Epithelial cell of proximal tubule (primary cell): ENCODE results near the gene NOL3. TPM values are rescaled to one million over a fixed set of nuclear protein-coding genes. Genes with fewer than 3 reads are reported as not detected.

Source experiments
- DNase-seq: peaks from one replicate; pipeline ENCODE4 v3.0.0-alpha.2; 2011; ENCODE audit warnings: low read depth
- H3K4me3 ChIP-seq: 2 replicates; pipeline ENCODE4 v1.5.1; 2011; ENCODE audit warnings: low read depth, mild to moderate bottlenecking, low read length
- CTCF ChIP-seq: conservative IDR thresholded peaks from 2 replicates; pipeline ENCODE4 v1.5.1; 2012; ENCODE audit warnings: low read depth, mild to moderate bottlenecking, low read length
- total RNA-seq: library from RNA; depleted of rRNA; stranded (reverse); fragments of >200 nt; gene quantifications from 2 replicates; pipeline ENCODE4 v1.2.3, GENCODE V29; 2015

Gene NOL3
- total RNA-seq, 1 donor from 2014 or later = 39.4 TPM

- DNase-seq = no peak
Observed at GRCh38 chr16:67166110-67166547, 4.2 kb upstream of the NOL3 start.

DNA sequence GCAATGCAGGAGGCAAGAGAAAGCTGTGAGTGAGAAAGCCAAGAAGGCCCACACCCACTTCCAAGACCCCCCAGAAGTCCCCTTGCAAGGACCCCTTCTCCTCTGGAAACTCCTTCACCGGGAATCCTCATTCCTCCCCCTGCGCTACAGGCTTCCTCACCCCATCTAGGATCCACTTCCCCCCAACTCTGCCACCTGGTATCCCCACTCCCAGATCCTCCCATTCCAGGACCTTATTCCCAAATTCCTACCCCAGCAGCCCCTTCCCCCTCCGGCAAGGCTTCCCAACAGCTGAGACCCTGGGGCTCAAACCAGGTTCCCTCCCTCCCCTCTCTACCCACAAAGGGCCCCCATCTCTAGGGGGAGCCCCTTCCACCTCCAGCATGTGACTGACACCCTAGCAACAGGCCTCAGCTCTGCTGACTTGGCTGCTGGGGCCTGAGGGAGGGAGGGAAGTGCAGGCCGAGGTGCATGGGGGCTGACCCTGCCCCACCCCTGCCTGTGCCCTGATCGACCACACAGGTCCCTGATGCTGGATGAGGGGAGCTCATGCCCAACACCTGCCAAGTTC is 3.7 kb upstream of the NOL3 start:
- no peak for TF ChIP-seq CTCF
- H3K4me3 ChIP-seq = no peak overlapping the region
- no peak for DNase-seq

More at GRCh38 chr16:67166110-67166547, 4.2 kb upstream of the NOL3 start:
- H3K4me3 ChIP-seq = no peak overlapping the region
- no peak for TF ChIP-seq CTCF

GRCh38 chr16:67167588-67167987 is 2.8 kb upstream of the NOL3 start:
- no peak for TF ChIP-seq CTCF
- H3K4me3 ChIP-seq = no peak overlapping the region
- DNase-seq = no peak

- TF ChIP-seq CTCF = no peak
- no peak for DNase-seq
- no peak overlapping the region for H3K4me3 ChIP-seq
Observed at GRCh38 chr16:67169011-67169451, 1.3 kb upstream of the NOL3 start.

GRCh38 chr16:67169642-67170167 is 633 bp upstream of the NOL3 start:
- peak; percentile 72 for TF ChIP-seq CTCF
- DNase-seq = no peak

DNA sequence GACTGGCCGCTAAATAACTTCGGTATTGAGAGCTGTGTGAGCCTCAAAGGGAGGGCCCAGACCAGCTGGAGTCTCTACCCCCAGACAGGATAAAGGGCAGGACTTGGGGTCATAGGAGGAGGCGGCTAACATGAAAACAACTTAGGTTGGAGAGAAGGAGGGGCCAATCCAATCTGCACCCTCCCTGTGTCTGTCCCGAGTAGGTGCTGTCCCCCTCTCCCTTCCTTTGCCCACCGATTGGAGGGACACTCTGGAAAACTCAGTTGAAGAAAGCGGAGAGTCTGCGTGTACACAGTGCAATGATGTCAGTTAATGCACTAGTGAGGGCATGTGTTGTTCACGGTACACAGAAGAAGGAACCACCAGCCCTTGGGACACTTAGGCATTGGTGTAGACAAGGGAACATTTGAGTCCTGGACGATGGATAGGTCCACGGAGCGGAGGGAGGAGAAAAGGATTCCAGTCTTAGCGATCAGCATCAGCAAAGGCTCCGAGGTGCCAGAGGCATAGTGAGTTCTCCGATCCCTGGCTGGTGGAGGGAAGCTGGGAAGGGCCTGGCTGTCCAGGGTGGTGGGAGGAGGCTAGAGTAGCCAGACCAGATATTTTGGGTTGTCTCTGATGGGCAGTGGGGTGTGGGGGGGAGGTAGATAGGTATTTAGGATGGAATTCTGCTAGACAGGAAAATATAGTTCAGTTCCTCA is 761 bp downstream of the NOL3 start:
- H3K4me3 ChIP-seq = peak overlapping the region; percentile 65
- DNase-seq = no peak
- no peak for TF ChIP-seq CTCF

More at GRCh38 chr16:67169642-67170167, 633 bp upstream of the NOL3 start:
- peak overlapping the region; percentile 65 for H3K4me3 ChIP-seq
